ENCODE measurements around the gene ACAD10.

ACAD10 gene

GRCh38 chr12:111776836-111777344 is 91.0 kb downstream of the ACAD10 start:
- DNase-seq (ENCODE audit: low spot score), result no peak

GRCh38 chr12:111777345-111778045 is 91.6 kb downstream of the ACAD10 start:
- DNase-seq (ENCODE audit: low spot score), result no peak

- no peak for DNase-seq (ENCODE audit: low spot score)
Observed at GRCh38 chr12:111780166-111780565, 94.3 kb downstream of the ACAD10 start.

- no peak for DNase-seq (ENCODE audit: low spot score)
Observed at GRCh38 chr12:111780615-111781014, 94.8 kb downstream of the ACAD10 start.

GRCh38 chr12:111781085-111781658 is 95.3 kb downstream of the ACAD10 start:
- DNase-seq (ENCODE audit: low spot score), result no peak

- no peak for DNase-seq (ENCODE audit: low spot score)
Observed at GRCh38 chr12:111783046-111783445, 97.2 kb downstream of the ACAD10 start.

- no peak for DNase-seq (ENCODE audit: low spot score)
Observed at GRCh38 chr12:111784953-111785352, 99.1 kb downstream of the ACAD10 start.

GRCh38 chr12:111785651-111786050 is 99.8 kb downstream of the ACAD10 start:
- DNase-seq (ENCODE audit: low spot score), result no peak

- DNase-seq (ENCODE audit: low spot score), result no peak
Observed at GRCh38 chr12:111788178-111788654, 102.4 kb downstream of the ACAD10 start.

- no peak for DNase-seq (ENCODE audit: low spot score)
Observed at GRCh38 chr12:111789779-111790178, 103.9 kb downstream of the ACAD10 start.

GRCh38 chr12:111791507-111791906 is 105.7 kb downstream of the ACAD10 start:
- DNase-seq (ENCODE audit: low spot score), result no peak

GRCh38 chr12:111792155-111792855 is 106.5 kb downstream of the ACAD10 start:
- no peak for DNase-seq (ENCODE audit: low spot score)

- no peak for DNase-seq (ENCODE audit: low spot score)
Observed at GRCh38 chr12:111792856-111793235, 107.0 kb downstream of the ACAD10 start.

GRCh38 chr12:111798182-111798581 is 112.3 kb downstream of the ACAD10 start:
- no peak for DNase-seq (ENCODE audit: low spot score)

GRCh38 chr12:111799758-111800157 is 113.9 kb downstream of the ACAD10 start:
- DNase-seq (ENCODE audit: low spot score), result no peak

GRCh38 chr12:111803038-111803626 is 117.3 kb downstream of the ACAD10 start:
- no peak for DNase-seq (ENCODE audit: low spot score)

GRCh38 chr12:111803851-111804250 is 118.0 kb downstream of the ACAD10 start:
- DNase-seq (ENCODE audit: low spot score), result no peak

GRCh38 chr12:111806304-111806703 is 120.5 kb downstream of the ACAD10 start:
- no peak for DNase-seq (ENCODE audit: low spot score)
